OCI-LY1 (cell line): Measurements from ENCODE around the gene WWP2.

Source experiments
- H2AFZ ChIP-seq: fragments of 200-600 bp; sonication (generic), shearing (Covaris generic); 2 replicates; pipeline ENCODE4 v1.6.0; 2014; ENCODE audit warnings: antibody characterized with exemption, mild to moderate bottlenecking, low read length
- H3F3A ChIP-seq: fragments of 200-600 bp; sonication (generic), shearing (Covaris generic); 2 replicates; pipeline ENCODE4 v1.6.0; 2014; ENCODE audit warnings: mild to moderate bottlenecking, antibody characterized with exemption, low read length, moderate library complexity; ENCODE audit not compliant: insufficient read depth
- H3K27ac ChIP-seq: fragments of 200-600 bp; sonication (generic); 2 replicates; pipeline ENCODE4 v1.5.1; 2014; ENCODE audit warnings: low read length, mixed run types, mild to moderate bottlenecking, low read depth; ENCODE audit not compliant: poor library complexity, severe bottlenecking
- H3K27me3 ChIP-seq: fragments of 200-600 bp; sonication (generic); 2 replicates; pipeline ENCODE4 v1.6.0; 2014; ENCODE audit warnings: antibody characterized with exemption, mild to moderate bottlenecking, low read length, moderate library complexity; ENCODE audit not compliant: insufficient read depth
- H3K36me3 ChIP-seq: fragments of 200-600 bp; sonication (generic); 2 replicates; pipeline ENCODE4 v1.6.1; 2014; ENCODE audit warnings: mild to moderate bottlenecking, antibody characterized with exemption, low read length, moderate library complexity, mixed read lengths; ENCODE audit not compliant: insufficient read depth
- H3K4me1 ChIP-seq: fragments of 200-600 bp; sonication (generic); 2 replicates; pipeline ENCODE4 v1.5.1; 2014; ENCODE audit warnings: mild to moderate bottlenecking, low read length, moderate library complexity; ENCODE audit not compliant: insufficient read depth, severe bottlenecking
- H3K4me2 ChIP-seq: fragments of 200-600 bp; sonication (generic), shearing (Covaris generic); 2 replicates; pipeline ENCODE4 v1.6.1; 2014; ENCODE audit warnings: low read length
- H3K4me3 ChIP-seq: fragments of 200-600 bp; sonication (generic); 2 replicates; pipeline ENCODE4 v1.5.1; 2014; ENCODE audit warnings: low read length, low read depth, mild to moderate bottlenecking, mixed read lengths; ENCODE audit not compliant: poor library complexity, severe bottlenecking
- H3K79me2 ChIP-seq: fragments of 200-600 bp; shearing (Covaris generic); 2 replicates; pipeline ENCODE4 v1.6.1; 2016; ENCODE audit warnings: mixed run types, low read length, mixed read lengths; ENCODE audit not compliant: insufficient read depth
- H3K9ac ChIP-seq: fragments of 200-600 bp; sonication (generic), shearing (Covaris generic); 2 replicates; pipeline ENCODE4 v1.6.1; 2014; ENCODE audit warnings: mild to moderate bottlenecking, low read length, mixed read lengths
- H3K9me2 ChIP-seq: fragments of 200-600 bp; sonication (generic), shearing (Covaris generic); 2 replicates; pipeline ENCODE4 v1.6.1; 2014; ENCODE audit warnings: low read depth, mild to moderate bottlenecking, low read length, mixed read lengths
- H3K9me3 ChIP-seq: fragments of 200-600 bp; shearing (Covaris generic); 2 replicates; pipeline ENCODE4 v1.6.1; 2014; ENCODE audit warnings: low read length, mixed read lengths
- H4K20me1 ChIP-seq: fragments of 200-600 bp; sonication (generic), shearing (Covaris generic); 2 replicates; pipeline ENCODE4 v1.6.0; 2016; ENCODE audit warnings: mild to moderate bottlenecking, low read length; ENCODE audit not compliant: insufficient read depth
- EZH2 ChIP-seq: fragments of 200-600 bp; sonication (generic), shearing (Covaris generic); IDR thresholded peaks from 2 replicates; pipeline ENCODE4 v1.8.0; 2017; ENCODE audit warnings: borderline replicate concordance, mixed run types, mild to moderate bottlenecking, antibody characterized with exemption, low read length, moderate library complexity, mixed read lengths
- TF ChIP-seq, protein P1 (sequence below): fragments of 200-600 bp; sonication (generic), shearing (Covaris generic); IDR thresholded peaks from 2 replicates; pipeline ENCODE4 v1.5.1; 2017; ENCODE audit warnings: mild to moderate bottlenecking, antibody characterized with exemption, low read length, moderate library complexity, mixed read lengths

Gene WWP2

DNA sequence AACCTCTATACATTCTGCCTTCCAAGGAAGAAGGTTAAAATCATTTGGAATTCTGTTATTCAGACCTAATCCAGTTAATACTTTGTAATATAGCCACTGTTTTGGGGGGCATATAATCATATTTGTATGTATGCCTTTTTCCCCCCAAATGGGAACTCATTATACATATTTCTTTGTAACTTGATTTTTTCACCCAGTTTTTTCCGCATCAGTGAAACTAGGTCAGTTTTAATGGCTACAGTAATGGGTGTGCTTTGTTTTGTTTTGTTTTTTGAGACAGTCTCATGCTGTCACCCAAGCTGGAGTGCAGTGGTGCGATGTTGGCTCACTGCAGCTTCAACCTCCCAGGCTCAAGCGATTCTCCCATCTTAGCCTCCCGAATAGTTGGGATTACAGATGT lies 54.9 kb downstream of the WWP2 start:
- peaks cover 12% of the 10 kb centered on the region for H3K36me3 ChIP-seq
- H3F3A ChIP-seq = no peaks in the 10 kb centered on the region
- H3K27ac ChIP-seq = no peak overlapping the region
- no peaks in the 10 kb centered on the region for H3K79me2 ChIP-seq
- no peaks in the 10 kb centered on the region for H3K9me3 ChIP-seq
- TF ChIP-seq EZH2 = no peak
- TF ChIP-seq, protein P1, sequence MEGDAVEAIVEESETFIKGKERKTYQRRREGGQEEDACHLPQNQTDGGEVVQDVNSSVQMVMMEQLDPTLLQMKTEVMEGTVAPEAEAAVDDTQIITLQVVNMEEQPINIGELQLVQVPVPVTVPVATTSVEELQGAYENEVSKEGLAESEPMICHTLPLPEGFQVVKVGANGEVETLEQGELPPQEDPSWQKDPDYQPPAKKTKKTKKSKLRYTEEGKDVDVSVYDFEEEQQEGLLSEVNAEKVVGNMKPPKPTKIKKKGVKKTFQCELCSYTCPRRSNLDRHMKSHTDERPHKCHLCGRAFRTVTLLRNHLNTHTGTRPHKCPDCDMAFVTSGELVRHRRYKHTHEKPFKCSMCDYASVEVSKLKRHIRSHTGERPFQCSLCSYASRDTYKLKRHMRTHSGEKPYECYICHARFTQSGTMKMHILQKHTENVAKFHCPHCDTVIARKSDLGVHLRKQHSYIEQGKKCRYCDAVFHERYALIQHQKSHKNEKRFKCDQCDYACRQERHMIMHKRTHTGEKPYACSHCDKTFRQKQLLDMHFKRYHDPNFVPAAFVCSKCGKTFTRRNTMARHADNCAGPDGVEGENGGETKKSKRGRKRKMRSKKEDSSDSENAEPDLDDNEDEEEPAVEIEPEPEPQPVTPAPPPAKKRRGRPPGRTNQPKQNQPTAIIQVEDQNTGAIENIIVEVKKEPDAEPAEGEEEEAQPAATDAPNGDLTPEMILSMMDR = no peak
- no peak overlapping the region for H3K4me3 ChIP-seq
- no peaks in the 10 kb centered on the region for H3K4me1 ChIP-seq
- no peaks in the 10 kb centered on the region for H3K27me3 ChIP-seq
- no peak overlapping the region for H3K4me2 ChIP-seq
- no peak overlapping the region for H3K9ac ChIP-seq
- no peaks in the 10 kb centered on the region for H4K20me1 ChIP-seq
- no peaks in the 10 kb centered on the region for H3K9me2 ChIP-seq
- no peak overlapping the region for H2AFZ ChIP-seq

- Histone ChIP-seq H4K20me1 (no peaks in the 10 kb centered on the region), H3K4me3 (no peak overlapping the region), H3K4me1 (peaks cover 8% of the 10 kb centered on the region), H3K9ac (no peak overlapping the region), H3F3A (no peaks in the 10 kb centered on the region), H2AFZ (no peak overlapping the region), H3K36me3 (peaks cover 7% of the 10 kb centered on the region), H3K79me2 (no peaks in the 10 kb centered on the region), H3K27me3 (no peaks in the 10 kb centered on the region), H3K9me3 (no peaks in the 10 kb centered on the region), H3K27ac (no peak overlapping the region), H3K9me2 (no peaks in the 10 kb centered on the region), H3K4me2 (no peak overlapping the region)
- TF ChIP-seq EZH2 = no peak
- TF ChIP-seq, protein P1 = no peak
These were observed 56.9 kb downstream of the WWP2 start for GRCh38 chr16:69818891-69819545.

GRCh38 chr16:69820926-69821541 lies 58.9 kb downstream of the WWP2 start:
- no peak for TF ChIP-seq EZH2
- TF ChIP-seq, protein P1 = no peak
- H3K36me3 ChIP-seq = peaks cover 4% of the 10 kb centered on the region
- no peak overlapping the region for H3K9ac ChIP-seq
- no peaks in the 10 kb centered on the region for H3K9me3 ChIP-seq
- no peaks in the 10 kb centered on the region for H3K27me3 ChIP-seq
- no peak overlapping the region for H2AFZ ChIP-seq
- H3K79me2 ChIP-seq = no peaks in the 10 kb centered on the region
- H4K20me1 ChIP-seq = no peaks in the 10 kb centered on the region
- no peaks in the 10 kb centered on the region for H3K9me2 ChIP-seq
- peaks cover 10% of the 10 kb centered on the region for H3K4me1 ChIP-seq
- H3F3A ChIP-seq = no peaks in the 10 kb centered on the region
- no peak overlapping the region for H3K4me2 ChIP-seq
- H3K27ac ChIP-seq = no peak overlapping the region
- no peak overlapping the region for H3K4me3 ChIP-seq
